ES-I3 (cell line): Measurements from ENCODE around the gene APBB1IP.

Experiments
- H3K36me3 ChIP-seq: 2 replicates; pipeline ENCODE4 v1.6.1; 2013; ENCODE audit warnings: mild to moderate bottlenecking, low read length, control low read depth, moderate library complexity; ENCODE audit not compliant: insufficient read depth
- H3K4me1 ChIP-seq: 2 replicates; pipeline ENCODE4 v1.6.1; 2013; ENCODE audit warnings: mild to moderate bottlenecking, control low read depth, low read length; ENCODE audit not compliant: insufficient read depth
- H3K9ac ChIP-seq: 2 replicates; pipeline ENCODE4 v1.6.1; 2013; ENCODE audit warnings: low read depth, mild to moderate bottlenecking, low read length, moderate library complexity
- H3K9me3 ChIP-seq: 2 replicates; pipeline ENCODE4 v1.6.1; 2013; ENCODE audit warnings: mild to moderate bottlenecking, low read length, moderate library complexity; ENCODE audit not compliant: control insufficient read depth, insufficient read depth

Gene APBB1IP

GRCh38 chr10:26524161-26524896 lies 86.2 kb downstream of the APBB1IP start:
- H3K9me3 ChIP-seq: peaks cover 5% of the 10 kb centered on the region; the same call in 1 of the 2 replicates
- no peak overlapping the region for H3K9ac ChIP-seq
- H3K4me1 ChIP-seq: no peaks in the 10 kb centered on the region
- H3K36me3 ChIP-seq: no peaks in the 10 kb centered on the region

- H3K9me3 ChIP-seq: no peaks in the 10 kb centered on the region
- no peak overlapping the region for H3K9ac ChIP-seq
- H3K4me1 ChIP-seq: no peaks in the 10 kb centered on the region
- no peaks in the 10 kb centered on the region for H3K36me3 ChIP-seq
Observed at GRCh38 chr10:26525586-26525985, 87.4 kb downstream of the APBB1IP start.

- Histone ChIP-seq H3K4me1 (no peaks in the 10 kb centered on the region), H3K9me3 (no peaks in the 10 kb centered on the region), H3K9ac (no peak overlapping the region), H3K36me3 (no peaks in the 10 kb centered on the region)
Observed at GRCh38 chr10:26527018-26527417, 88.9 kb downstream of the APBB1IP start.

GRCh38 chr10:26528048-26528447 lies 89.9 kb downstream of the APBB1IP start:
- H3K36me3 ChIP-seq: no peaks in the 10 kb centered on the region
- H3K4me1 ChIP-seq: no peaks in the 10 kb centered on the region
- no peak overlapping the region for H3K9ac ChIP-seq
- no peaks in the 10 kb centered on the region for H3K9me3 ChIP-seq

- Histone ChIP-seq H3K9me3 (no peaks in the 10 kb centered on the region), H3K9ac (no peak overlapping the region), H3K4me1 (no peaks in the 10 kb centered on the region), H3K36me3 (no peaks in the 10 kb centered on the region)
Observed at GRCh38 chr10:26528715-26529393, 90.7 kb downstream of the APBB1IP start.

- Histone ChIP-seq H3K4me1 (no peaks in the 10 kb centered on the region), H3K9me3 (no peaks in the 10 kb centered on the region), H3K9ac (no peak overlapping the region), H3K36me3 (no peaks in the 10 kb centered on the region)
Observed at GRCh38 chr10:26534384-26534783, 96.2 kb downstream of the APBB1IP start.

- Histone ChIP-seq H3K4me1 (no peaks in the 10 kb centered on the region), H3K36me3 (no peaks in the 10 kb centered on the region), H3K9me3 (no peaks in the 10 kb centered on the region), H3K9ac (no peak overlapping the region)
Observed at GRCh38 chr10:26540601-26541000, 102.5 kb downstream of the APBB1IP start.

- Histone ChIP-seq H3K9me3 (no peaks in the 10 kb centered on the region), H3K9ac (no peak overlapping the region), H3K4me1 (no peaks in the 10 kb centered on the region), H3K36me3 (no peaks in the 10 kb centered on the region)
Observed at GRCh38 chr10:26543567-26544306, 105.6 kb downstream of the APBB1IP start.

- no peaks in the 10 kb centered on the region for H3K36me3 ChIP-seq
- H3K9me3 ChIP-seq: no peaks in the 10 kb centered on the region
- no peaks in the 10 kb centered on the region for H3K4me1 ChIP-seq
- no peak overlapping the region for H3K9ac ChIP-seq
Observed at GRCh38 chr10:26544932-26545331, 106.8 kb downstream of the APBB1IP start.

- H3K4me1 ChIP-seq: 0 out of 2 replicates have a peak, but pooled peaks cover 5% of the 10 kb centered on the region
- H3K9ac ChIP-seq: no peak overlapping the region
- no peaks in the 10 kb centered on the region for H3K36me3 ChIP-seq
- no peaks in the 10 kb centered on the region for H3K9me3 ChIP-seq
Observed at GRCh38 chr10:26550774-26551526, 112.8 kb downstream of the APBB1IP start.

- Histone ChIP-seq H3K4me1 (peaks cover 16% of the 10 kb centered on the region; the same call in 1 of the 2 replicates), H3K9ac (no peak overlapping the region), H3K9me3 (no peaks in the 10 kb centered on the region), H3K36me3 (no peaks in the 10 kb centered on the region)
Observed at GRCh38 chr10:26554246-26554645, 116.1 kb downstream of the APBB1IP start.

GRCh38 chr10:26555719-26556368 lies 117.7 kb downstream of the APBB1IP start:
- Histone ChIP-seq H3K9ac (no peak overlapping the region), H3K4me1 (peaks cover 16% of the 10 kb centered on the region; the same call in 1 of the 2 replicates), H3K36me3 (no peaks in the 10 kb centered on the region), H3K9me3 (no peaks in the 10 kb centered on the region)

GRCh38 chr10:26556748-26557640 lies 118.9 kb downstream of the APBB1IP start:
- Histone ChIP-seq H3K9me3 (no peaks in the 10 kb centered on the region), H3K4me1 (peaks cover 16% of the 10 kb centered on the region; the same call in 1 of the 2 replicates), H3K9ac (no peak overlapping the region), H3K36me3 (no peaks in the 10 kb centered on the region)
